ENCODE data around the gene CA11. TPM values are rescaled to one million over a fixed set of nuclear protein-coding genes. Genes with fewer than 3 reads are reported as not detected.

The CA11 gene
- total and polyA plus RNA-seq, 2 of the 8 experiments (the other 6 are each of a cell fraction or from before 2014, with no cell fraction given) = 51.7 to 71.4 TPM

DNA sequence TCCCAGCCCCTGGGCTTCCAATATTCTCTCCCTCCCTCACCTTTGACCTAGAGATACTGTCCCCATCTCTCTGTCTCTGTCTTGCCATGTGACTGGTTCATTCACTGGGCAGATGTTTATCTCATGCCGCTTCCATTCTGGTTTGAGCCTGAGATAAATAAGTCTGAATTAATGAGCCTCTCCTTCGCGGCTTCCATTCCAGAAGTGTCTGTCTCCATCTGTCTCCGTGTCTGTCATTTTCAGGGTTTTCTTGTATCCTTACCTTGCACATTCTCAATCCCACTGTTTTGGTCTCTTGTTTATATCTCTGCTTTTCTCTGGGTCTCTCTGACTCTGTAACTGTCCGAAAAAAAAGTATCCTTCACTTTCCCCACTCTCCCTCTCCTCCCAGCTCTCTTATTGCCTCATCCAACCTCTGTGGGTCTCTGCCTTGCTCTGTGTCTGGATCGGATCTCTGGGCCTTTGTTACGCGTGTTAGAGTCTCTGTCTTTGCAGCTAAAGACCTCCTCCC, 22.4 kb downstream of the CA11 start (continued):
- TF ChIP-seq BACH1 (IDR thresholded peaks at IDR 0.05; ENCODE audit: low read length) = no peak
- TF ChIP-seq TAF7 (optimal IDR thresholded peaks at IDR 0.05; ENCODE audit: borderline replicate concordance, low read depth, low read length) = no peak
- TF ChIP-seq BRCA1 (IDR thresholded peaks at IDR 0.05; ENCODE audit: low read depth, low read length) = no peak
- TF ChIP-seq TCF12 (IDR thresholded peaks at IDR 0.05; ENCODE audit: low read depth, low read length) = no peak
- no peak for TF ChIP-seq FOSL1 (IDR thresholded peaks at IDR 0.05; ENCODE audit: insufficient read depth, low read depth, low read length)
- peak; percentile 58; the same call in 1 of the 2 replicates for TF ChIP-seq TAF1 (IDR thresholded peaks at IDR 0.05; ENCODE audit: low read depth, low read length)
- no peak for TF ChIP-seq NRF1 (IDR thresholded peaks at IDR 0.05; ENCODE audit: low read depth, low read length)
- TF ChIP-seq RNF2 (IDR thresholded peaks at IDR 0.05; ENCODE audit: borderline replicate concordance, low read depth, low read length, missing control alignments, poor library complexity, severe bottlenecking) = no peak
- 0 out of 2 replicates have a peak, but pooled peaks have one; percentile 44 for TF ChIP-seq CEBPB (IDR thresholded peaks at IDR 0.05; ENCODE audit: low read depth, low read length)
- no peak for TF ChIP-seq RXRA (IDR thresholded peaks at IDR 0.05; ENCODE audit: insufficient read depth, low read depth, low read length)
- 0 out of 4 replicates have a peak, but pooled peaks of 1 of the 2 experiments have one; percentile 8 for TF ChIP-seq HDAC2 (IDR thresholded peaks at IDR 0.05; ENCODE audit: borderline replicate concordance in 1 of 2, low read depth in 2 of 2, low read length in 2 of 2)
- TF ChIP-seq CTBP2 (IDR thresholded peaks at IDR 0.05; ENCODE audit: borderline replicate concordance, insufficient read depth, insufficient read length, low read length) = no peak
- no peak for TF ChIP-seq GABPA (IDR thresholded peaks at IDR 0.05; ENCODE audit: borderline replicate concordance, insufficient read depth, low read length)
- no peak for TF ChIP-seq SP1 (IDR thresholded peaks at IDR 0.05; ENCODE audit: low read depth, low read length)
- no peak for TF ChIP-seq RBBP5 (IDR thresholded peaks at IDR 0.05; ENCODE audit: borderline replicate concordance, low read depth, low read length)
- TF ChIP-seq CHD1 (IDR thresholded peaks at IDR 0.05; ENCODE audit: low read depth, low read length) = no peak
- no peak for TF ChIP-seq CREB1 (IDR thresholded peaks at IDR 0.05)

Measured in H1 (cell line).